ENCODE data around the gene COL24A1. TPM values are rescaled to one million over a fixed set of nuclear protein-coding genes. Genes with fewer than 3 reads are reported as not detected.

The COL24A1 gene
- total RNA-seq, 1 experiment from 2014 or later: not detected

DNA sequence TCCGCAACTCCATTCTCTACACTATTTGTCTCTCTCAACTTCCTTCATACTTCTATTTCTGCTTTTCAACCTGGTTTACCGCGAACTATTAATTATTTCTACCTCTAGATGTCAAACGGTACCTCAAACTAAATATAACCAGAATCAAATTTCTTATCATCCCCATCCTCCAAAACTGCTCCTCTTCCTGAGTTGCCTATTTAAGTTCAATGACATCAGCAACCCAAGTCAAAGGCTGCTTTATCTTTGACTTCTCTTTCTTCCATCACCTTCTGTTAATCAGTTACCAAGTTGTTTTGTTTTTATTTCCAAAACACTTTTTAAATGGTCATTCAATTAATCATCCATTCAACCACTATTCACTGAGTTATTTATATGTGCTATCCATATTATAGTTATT is 171.9 kb downstream of the COL24A1 start:
- ChIA-PET RAD21 (ENCODE audit: low non-redundant PET in 1 of 2, low total read pairs in 2 of 2, uncharacterized antibody in 2 of 2, unreplicated experiment in 2 of 2) (no interaction called here), POLR2A (no interaction called here), CTCF (no interaction called here)
- no peak overlapping the region for H3K4me2 ChIP-seq (ENCODE audit: low read length)
- H3K79me2 ChIP-seq (ENCODE audit: insufficient read depth, low read length): no peaks in the 10 kb centered on the region
- H3K36me3 ChIP-seq (ENCODE audit: control insufficient read depth in 1 of 2, insufficient read depth in 2 of 2, low read length in 2 of 2): no peaks in the 10 kb centered on the region
- no peaks in the 10 kb centered on the region for H3K27me3 ChIP-seq (ENCODE audit: insufficient read depth, low read length)
- intact Hi-C loops (cut with micrococcal nuclease): no loop called here
- no peaks in the 10 kb centered on the region for H3K9me2 ChIP-seq (ENCODE audit: insufficient read depth)
- no peak for ATAC-seq
- no peaks in the 10 kb centered on the region for H3K4me1 ChIP-seq (ENCODE audit: control insufficient read depth in 1 of 2, insufficient read depth in 2 of 2, low read length in 2 of 2)
- no peak overlapping the region for H3K4me3 ChIP-seq (replicated peaks in 1 of 2; ENCODE audit: low read depth in 1 of 2, low read length in 2 of 2)
- H2AFZ ChIP-seq (ENCODE audit: low read depth, low read length, poor library complexity, severe bottlenecking): no peak overlapping the region
- TF ChIP-seq, protein P1, sequence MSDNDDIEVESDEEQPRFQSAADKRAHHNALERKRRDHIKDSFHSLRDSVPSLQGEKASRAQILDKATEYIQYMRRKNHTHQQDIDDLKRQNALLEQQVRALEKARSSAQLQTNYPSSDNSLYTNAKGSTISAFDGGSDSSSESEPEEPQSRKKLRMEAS (IDR thresholded peaks at IDR 0.05): no peak
- no peak overlapping the region for H3K27ac ChIP-seq (ENCODE audit: low read depth, low read length)
- no peak overlapping the region for H3K9ac ChIP-seq (ENCODE audit: low read length)
- no peaks in the 10 kb centered on the region for H3K9me3 ChIP-seq (ENCODE audit: control insufficient read depth in 1 of 2, insufficient read depth in 1 of 2, low read depth in 1 of 2, low read length in 2 of 2)
- no TSS peak for BruUV-seq (replicated peaks)
- DNase-seq (ENCODE audit: low read depth, low spot score): no peak
- H4K20me1 ChIP-seq (ENCODE audit: insufficient read depth): no peaks in the 10 kb centered on the region

DNA sequence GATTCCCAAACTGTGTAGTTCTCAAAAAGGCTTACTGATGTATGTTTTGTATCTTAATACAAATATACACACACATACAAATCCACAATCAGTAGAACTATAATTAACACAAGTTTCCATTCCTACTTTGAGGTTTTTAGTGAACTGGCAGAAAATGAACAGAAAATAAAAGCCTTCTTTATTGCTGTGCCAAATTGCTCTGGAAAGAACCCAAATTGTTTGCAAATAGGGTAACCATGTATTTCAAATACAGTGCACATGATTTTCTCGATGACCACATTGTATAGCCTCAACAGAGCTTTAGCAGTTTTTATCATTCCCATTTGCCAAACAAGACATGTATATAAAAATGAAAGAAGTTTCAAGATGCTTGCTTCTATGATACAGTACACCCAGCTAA is 173.3 kb downstream of the COL24A1 start:
- H4K20me1 ChIP-seq (ENCODE audit: insufficient read depth): no peaks in the 10 kb centered on the region
- H3K4me1 ChIP-seq (ENCODE audit: control insufficient read depth in 1 of 2, insufficient read depth in 2 of 2, low read length in 2 of 2): no peaks in the 10 kb centered on the region
- ChIA-PET CTCF (no interaction called here), RAD21 (ENCODE audit: low non-redundant PET in 1 of 2, low total read pairs in 2 of 2, uncharacterized antibody in 2 of 2, unreplicated experiment in 2 of 2) (no interaction called here), POLR2A (no interaction called here)
- ATAC-seq (no peak), DNase-seq (ENCODE audit: low read depth, low spot score) (no peak)
- H3K4me3 ChIP-seq (replicated peaks in 1 of 2; ENCODE audit: low read depth in 1 of 2, low read length in 2 of 2): no peak overlapping the region
- no peak overlapping the region for H2AFZ ChIP-seq (ENCODE audit: low read depth, low read length, poor library complexity, severe bottlenecking)
- H3K27me3 ChIP-seq (ENCODE audit: insufficient read depth, low read length): no peaks in the 10 kb centered on the region
- no peaks in the 10 kb centered on the region for H3K79me2 ChIP-seq (ENCODE audit: insufficient read depth, low read length)
- TF ChIP-seq CBX3 (IDR thresholded peaks at IDR 0.05; ENCODE audit: low read depth) (no peak), ZNF274 (IDR thresholded peaks at IDR 0.05; ENCODE audit: low read depth, low read length) (no peak), TCF7L2 (IDR thresholded peaks at IDR 0.05; ENCODE audit: borderline replicate concordance, extremely low read depth, insufficient read depth, insufficient read length) (no peak), JUND (IDR thresholded peaks at IDR 0.05) (no peak), SRF (IDR thresholded peaks at IDR 0.05; ENCODE audit: low read depth) (no peak), ZFX (IDR thresholded peaks at IDR 0.05) (no peak), CEBPB (IDR thresholded peaks at IDR 0.05; ENCODE audit: low read depth) (no peak), POLR2AphosphoS5 (IDR thresholded peaks at IDR 0.05; ENCODE audit: low read depth, low read length) (no peak)
- TF ChIP-seq, protein P1 (IDR thresholded peaks at IDR 0.05): no peak
- no peak overlapping the region for H3K27ac ChIP-seq (ENCODE audit: low read depth, low read length)
- H3K9me3 ChIP-seq (ENCODE audit: control insufficient read depth in 1 of 2, insufficient read depth in 1 of 2, low read depth in 1 of 2, low read length in 2 of 2): no peaks in the 10 kb centered on the region
- no peak overlapping the region for H3K4me2 ChIP-seq (ENCODE audit: low read length)
- H3K36me3 ChIP-seq (ENCODE audit: control insufficient read depth in 1 of 2, insufficient read depth in 2 of 2, low read length in 2 of 2): no peaks in the 10 kb centered on the region
- no TSS peak for BruUV-seq (replicated peaks)
- no peaks in the 10 kb centered on the region for H3K9me2 ChIP-seq (ENCODE audit: insufficient read depth)
- no peak overlapping the region for H3K9ac ChIP-seq (ENCODE audit: low read length)
- intact Hi-C loops (cut with micrococcal nuclease): no loop called here

Measured in HCT116 (cell line).